ENCODE data around the gene MAST4. TPM values are rescaled to one million over a fixed set of nuclear protein-coding genes. Genes with fewer than 3 reads are reported as not detected.
"Not testable (repeated sequence)": the region's sequence is repeated elsewhere in the genome, so short reads cannot be mapped to it uniquely, and the experiment has no call there.

MAST4 gene
- total and polyA plus RNA-seq, 4 donors = 17.1 to 34.6 (median 21.0) TPM

- DNase-seq (ENCODE audit: low read depth in 4 of 6, low spot score in 6 of 6) = peak in 2 of 6 donors; percentile 21 to 40
- no peaks in the 10 kb centered on the region for H3K4me1 ChIP-seq (ENCODE audit: control insufficient read depth, insufficient read depth, low read length)
- no peak overlapping the region for H3K27ac ChIP-seq (ENCODE audit: low read depth, low read length)
- no peaks in the 10 kb centered on the region for H3K9me3 ChIP-seq (ENCODE audit: control insufficient read depth, insufficient read depth, low read length)
- no peaks in the 10 kb centered on the region for H3K36me3 ChIP-seq (ENCODE audit: control insufficient read depth, insufficient read depth, low read length)
- WGBS (ENCODE audit: insufficient coverage) = 79% methylated on average over 11 of the region's 15 CpGs
- no peaks in the 10 kb centered on the region for H3K27me3 ChIP-seq (ENCODE audit: control insufficient read depth, insufficient read depth, low read length)
- H3K4me3 ChIP-seq (ENCODE audit: low read depth, low read length) = no peak overlapping the region
Measured at GRCh38 chr5:66742083-66742895, 146.1 kb downstream of the MAST4 start.

- no peaks in the 10 kb centered on the region for H3K9me3 ChIP-seq (ENCODE audit: control insufficient read depth, insufficient read depth, low read length)
- no peaks in the 10 kb centered on the region for H3K27me3 ChIP-seq (ENCODE audit: control insufficient read depth, insufficient read depth, low read length)
- DNase-seq (ENCODE audit: low read depth in 4 of 6, low spot score in 6 of 6) = no peak
- H3K27ac ChIP-seq (ENCODE audit: low read depth, low read length) = no peak overlapping the region
- no peaks in the 10 kb centered on the region for H3K36me3 ChIP-seq (ENCODE audit: control insufficient read depth, insufficient read depth, low read length)
- WGBS (ENCODE audit: insufficient coverage) = 88% methylated on average over 5 of the region's 5 CpGs
- no peak overlapping the region for H3K4me3 ChIP-seq (ENCODE audit: low read depth, low read length)
- H3K4me1 ChIP-seq (ENCODE audit: control insufficient read depth, insufficient read depth, low read length) = no peaks in the 10 kb centered on the region
Measured at GRCh38 chr5:66742896-66743247, 146.7 kb downstream of the MAST4 start.

- Histone ChIP-seq H3K27ac (ENCODE audit: low read depth, low read length) (no peak overlapping the region), H3K4me1 (ENCODE audit: control insufficient read depth, insufficient read depth, low read length) (no peaks in the 10 kb centered on the region), H3K27me3 (ENCODE audit: control insufficient read depth, insufficient read depth, low read length) (no peaks in the 10 kb centered on the region), H3K9me3 (ENCODE audit: control insufficient read depth, insufficient read depth, low read length) (no peaks in the 10 kb centered on the region), H3K36me3 (ENCODE audit: control insufficient read depth, insufficient read depth, low read length) (no peaks in the 10 kb centered on the region), H3K4me3 (ENCODE audit: low read depth, low read length) (no peak overlapping the region)
- 90% methylated on average over 5 of the region's 6 CpGs for WGBS (ENCODE audit: insufficient coverage)
- no peak for DNase-seq (ENCODE audit: low read depth in 4 of 6, low spot score in 6 of 6)
Measured at GRCh38 chr5:66743344-66743743, 147.2 kb downstream of the MAST4 start.

GRCh38 chr5:66744040-66744439 is 147.8 kb downstream of the MAST4 start:
- Histone ChIP-seq H3K36me3 (ENCODE audit: control insufficient read depth, insufficient read depth, low read length) (no peaks in the 10 kb centered on the region), H3K27me3 (ENCODE audit: control insufficient read depth, insufficient read depth, low read length) (no peaks in the 10 kb centered on the region), H3K9me3 (ENCODE audit: control insufficient read depth, insufficient read depth, low read length) (no peaks in the 10 kb centered on the region), H3K4me3 (ENCODE audit: low read depth, low read length) (no peak overlapping the region), H3K4me1 (ENCODE audit: control insufficient read depth, insufficient read depth, low read length) (no peaks in the 10 kb centered on the region), H3K27ac (ENCODE audit: low read depth, low read length) (no peak overlapping the region)
- WGBS (ENCODE audit: insufficient coverage) = no CpG with 5 or more reads among the region's 4 CpGs
- no peak for DNase-seq (ENCODE audit: low read depth in 4 of 6, low spot score in 6 of 6)

GRCh38 chr5:66745297-66745696 is 149.1 kb downstream of the MAST4 start:
- no peak overlapping the region for H3K4me3 ChIP-seq (ENCODE audit: low read depth, low read length)
- H3K27ac ChIP-seq (ENCODE audit: low read depth, low read length) = no peak overlapping the region
- 100% methylated on average over 4 of the region's 5 CpGs for WGBS (ENCODE audit: insufficient coverage)
- H3K27me3 ChIP-seq (ENCODE audit: control insufficient read depth, insufficient read depth, low read length) = no peaks in the 10 kb centered on the region
- no peaks in the 10 kb centered on the region for H3K36me3 ChIP-seq (ENCODE audit: control insufficient read depth, insufficient read depth, low read length)
- H3K4me1 ChIP-seq (ENCODE audit: control insufficient read depth, insufficient read depth, low read length) = no peaks in the 10 kb centered on the region
- DNase-seq (ENCODE audit: low read depth in 4 of 6, low spot score in 6 of 6) = no peak
- H3K9me3 ChIP-seq (ENCODE audit: control insufficient read depth, insufficient read depth, low read length) = no peaks in the 10 kb centered on the region

GRCh38 chr5:66747607-66748006 is 151.4 kb downstream of the MAST4 start:
- DNase-seq (ENCODE audit: low read depth in 4 of 6, low spot score in 6 of 6) = no peak
- H3K9me3 ChIP-seq (ENCODE audit: control insufficient read depth, insufficient read depth, low read length) = no peaks in the 10 kb centered on the region
- H3K4me1 ChIP-seq (ENCODE audit: control insufficient read depth, insufficient read depth, low read length) = no peaks in the 10 kb centered on the region
- no peak overlapping the region for H3K4me3 ChIP-seq (ENCODE audit: low read depth, low read length)
- no peak overlapping the region for H3K27ac ChIP-seq (ENCODE audit: low read depth, low read length)
- H3K27me3 ChIP-seq (ENCODE audit: control insufficient read depth, insufficient read depth, low read length) = no peaks in the 10 kb centered on the region
- H3K36me3 ChIP-seq (ENCODE audit: control insufficient read depth, insufficient read depth, low read length) = no peaks in the 10 kb centered on the region
- 86% methylated on average over 4 of the region's 5 CpGs for WGBS (ENCODE audit: insufficient coverage)

GRCh38 chr5:66752668-66753067 is 156.5 kb downstream of the MAST4 start:
- not testable (repeated sequence) for H3K9me3 ChIP-seq (ENCODE audit: control insufficient read depth, insufficient read depth, low read length); DNase-seq (ENCODE audit: low read depth in 4 of 6, low spot score in 6 of 6); H3K27ac ChIP-seq (ENCODE audit: low read depth, low read length); H3K4me1 ChIP-seq (ENCODE audit: control insufficient read depth, insufficient read depth, low read length); H3K4me3 ChIP-seq (ENCODE audit: low read depth, low read length); H3K36me3 ChIP-seq (ENCODE audit: control insufficient read depth, insufficient read depth, low read length); H3K27me3 ChIP-seq (ENCODE audit: control insufficient read depth, insufficient read depth, low read length)
- no CpG with 5 or more reads among the region's 2 CpGs for WGBS (ENCODE audit: insufficient coverage)

GRCh38 chr5:66757219-66757833 is 161.1 kb downstream of the MAST4 start:
- DNase-seq (ENCODE audit: low read depth in 4 of 6, low spot score in 6 of 6) = peak in 5 of 6 donors; percentile 31 to 92 (median 64)
- H3K27ac ChIP-seq (ENCODE audit: low read depth, low read length) = no peak overlapping the region

GRCh38 chr5:66757834-66758371 is 161.7 kb downstream of the MAST4 start:
- Histone ChIP-seq H3K36me3 (ENCODE audit: control insufficient read depth, insufficient read depth, low read length) (no peaks in the 10 kb centered on the region), H3K9me3 (ENCODE audit: control insufficient read depth, insufficient read depth, low read length) (no peaks in the 10 kb centered on the region), H3K4me1 (ENCODE audit: control insufficient read depth, insufficient read depth, low read length) (no peaks in the 10 kb centered on the region), H3K27me3 (ENCODE audit: control insufficient read depth, insufficient read depth, low read length) (no peaks in the 10 kb centered on the region), H3K4me3 (ENCODE audit: low read depth, low read length) (no peak overlapping the region), H3K27ac (ENCODE audit: low read depth, low read length) (no peak overlapping the region)
- WGBS (ENCODE audit: insufficient coverage) = no CpG with 5 or more reads among the region's 3 CpGs
- no peak for DNase-seq (ENCODE audit: low read depth in 4 of 6, low spot score in 6 of 6)

More at GRCh38 chr5:66757219-66757833, 161.1 kb downstream of the MAST4 start:
- 32% methylated on average over 3 of the region's 5 CpGs for WGBS (ENCODE audit: insufficient coverage)
- no peaks in the 10 kb centered on the region for H3K9me3 ChIP-seq (ENCODE audit: control insufficient read depth, insufficient read depth, low read length)
- H3K4me3 ChIP-seq (ENCODE audit: low read depth, low read length) = no peak overlapping the region
- no peaks in the 10 kb centered on the region for H3K4me1 ChIP-seq (ENCODE audit: control insufficient read depth, insufficient read depth, low read length)
- H3K36me3 ChIP-seq (ENCODE audit: control insufficient read depth, insufficient read depth, low read length) = no peaks in the 10 kb centered on the region
- no peaks in the 10 kb centered on the region for H3K27me3 ChIP-seq (ENCODE audit: control insufficient read depth, insufficient read depth, low read length)
